Stimulated activated CD8-positive, alpha-beta memory T cell treated with anti-CD3 and anti-CD28 coated beads, Interleukin-15, amount 100 ng/mL, for 24 hours (primary cell): ENCODE results near the gene DYSF.

ENCODE experiments used
- DNase-seq: peaks from one replicate; pipeline ENCODE4 v3.0.0-alpha.2; 2020; ENCODE audit warnings: low read depth

The DYSF gene

GRCh38 chr2:71706836-71707235, 253.5 kb downstream of the DYSF start:
- DNase-seq, result no peak

- no peak for DNase-seq
Measured at GRCh38 chr2:71710367-71711132, 257.2 kb downstream of the DYSF start.

GRCh38 chr2:71711133-71711855, 257.9 kb downstream of the DYSF start:
- no peak for DNase-seq

- DNase-seq, result no peak
Measured at GRCh38 chr2:71712158-71712818, 258.9 kb downstream of the DYSF start.

DNA sequence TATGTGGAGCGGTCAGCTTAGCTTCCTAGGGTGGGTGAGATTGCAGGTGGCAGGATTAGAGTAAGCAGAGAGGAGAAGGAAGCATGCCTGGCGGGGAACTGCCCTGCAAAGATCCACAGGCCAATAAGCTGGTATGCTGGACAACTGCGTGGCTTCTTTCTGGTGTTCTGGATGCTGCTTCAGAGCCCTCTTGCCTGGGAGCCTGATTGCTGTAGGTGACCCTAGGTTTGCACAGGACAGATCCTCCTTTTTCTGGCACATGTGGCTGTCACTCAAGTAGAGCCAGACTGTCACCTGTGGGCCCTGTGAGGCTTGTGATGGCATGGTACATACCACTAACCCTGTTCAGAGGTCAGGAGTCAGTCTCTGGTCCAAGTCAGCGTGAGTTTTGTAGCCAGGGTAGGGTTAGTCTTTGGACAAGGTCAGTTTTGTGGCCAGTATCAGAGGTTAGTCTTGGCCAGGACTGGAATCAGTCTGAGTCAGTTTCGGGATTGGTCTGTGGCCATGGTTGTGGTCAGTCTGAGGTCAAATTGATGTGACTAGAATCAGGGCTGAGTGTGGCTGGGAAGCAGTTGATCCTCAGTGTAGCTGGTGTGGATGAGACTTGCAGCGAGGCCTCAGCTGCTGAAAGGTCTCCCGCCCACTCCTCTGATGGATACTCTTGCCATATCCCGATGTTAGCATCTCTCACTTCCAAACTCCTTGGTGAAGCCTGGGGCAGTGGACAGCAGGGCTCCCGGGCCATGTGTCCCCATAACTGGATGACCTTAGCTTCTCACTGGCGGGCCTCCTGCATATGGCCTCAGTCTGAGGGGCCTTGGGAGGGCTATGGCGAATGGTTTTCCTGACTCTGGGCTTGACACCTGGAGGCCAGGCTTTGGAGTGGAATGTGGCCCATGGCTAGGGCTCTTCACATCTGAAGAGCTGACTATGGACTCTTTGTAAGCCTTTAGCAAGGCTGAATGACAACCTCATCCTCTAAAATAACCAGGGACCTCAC, 260.5 kb downstream of the DYSF start:
- DNase-seq, result no peak

- no peak for DNase-seq
Measured at GRCh38 chr2:71714601-71715240, 261.4 kb downstream of the DYSF start.

GRCh38 chr2:71715241-71715750, 261.9 kb downstream of the DYSF start:
- no peak for DNase-seq

- DNase-seq, result no peak
Measured at GRCh38 chr2:71715951-71716696, 262.8 kb downstream of the DYSF start.

- no peak for DNase-seq
Measured at GRCh38 chr2:71716697-71717624, 263.6 kb downstream of the DYSF start.

DNA sequence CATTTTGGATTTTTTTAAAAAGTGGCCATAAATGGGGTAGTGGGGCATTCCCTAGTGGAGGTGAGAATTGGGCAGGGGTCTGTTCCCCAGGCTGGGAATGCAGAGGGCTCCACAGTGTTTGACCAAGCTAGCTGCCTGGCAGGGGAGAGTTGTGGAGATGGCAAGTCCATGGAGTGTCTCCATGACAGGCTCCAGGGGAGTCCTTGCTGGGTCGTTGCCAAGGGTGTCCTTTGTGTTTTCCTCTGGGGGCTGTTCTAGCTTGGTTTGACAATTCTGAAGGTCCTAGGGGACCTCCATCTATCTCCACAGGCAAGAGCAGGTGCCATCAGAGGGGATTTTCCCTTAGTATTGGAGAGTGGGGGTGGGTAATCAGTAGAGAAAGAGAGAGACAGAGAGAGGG, 265.3 kb downstream of the DYSF start:
- DNase-seq, result no peak

DNA sequence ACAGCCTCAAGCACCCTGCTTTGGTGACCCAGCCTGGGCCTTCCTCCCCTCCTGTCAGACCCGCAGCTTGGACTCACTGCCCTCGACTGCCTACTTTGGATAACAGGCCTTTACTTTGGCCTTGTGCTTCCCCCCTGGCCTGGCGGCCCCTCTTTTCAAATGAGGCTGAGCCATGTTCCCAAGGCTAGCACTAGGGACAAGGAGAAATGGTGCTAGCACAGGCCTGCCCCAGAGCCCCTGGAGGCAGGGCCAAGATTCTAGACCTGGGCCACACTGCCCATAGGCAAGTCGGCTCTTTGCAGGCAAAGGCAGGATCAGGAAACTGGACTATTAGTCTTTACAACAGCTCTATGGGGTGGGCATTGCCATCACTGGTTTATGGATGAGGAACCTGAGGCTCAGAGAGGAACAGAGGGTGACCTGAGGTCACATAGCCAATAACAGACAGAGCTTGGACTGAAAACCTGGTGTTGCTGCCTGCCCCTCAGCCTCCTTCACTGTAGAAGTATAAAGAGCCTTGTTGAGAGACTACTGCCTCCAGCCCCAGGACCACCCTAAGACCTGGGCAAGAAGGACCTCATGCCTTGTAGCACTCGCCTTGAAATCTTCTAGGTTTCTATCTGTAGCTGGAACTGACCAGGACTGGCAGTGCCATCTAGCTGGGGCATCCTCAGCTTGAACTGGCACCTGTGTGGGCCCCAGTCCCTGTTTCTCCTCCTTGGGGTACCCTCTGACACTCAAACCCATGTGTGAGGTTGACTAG, 266.3 kb downstream of the DYSF start:
- no peak for DNase-seq

- DNase-seq, result no peak
Measured at GRCh38 chr2:71720283-71720560, 266.9 kb downstream of the DYSF start.

DNA sequence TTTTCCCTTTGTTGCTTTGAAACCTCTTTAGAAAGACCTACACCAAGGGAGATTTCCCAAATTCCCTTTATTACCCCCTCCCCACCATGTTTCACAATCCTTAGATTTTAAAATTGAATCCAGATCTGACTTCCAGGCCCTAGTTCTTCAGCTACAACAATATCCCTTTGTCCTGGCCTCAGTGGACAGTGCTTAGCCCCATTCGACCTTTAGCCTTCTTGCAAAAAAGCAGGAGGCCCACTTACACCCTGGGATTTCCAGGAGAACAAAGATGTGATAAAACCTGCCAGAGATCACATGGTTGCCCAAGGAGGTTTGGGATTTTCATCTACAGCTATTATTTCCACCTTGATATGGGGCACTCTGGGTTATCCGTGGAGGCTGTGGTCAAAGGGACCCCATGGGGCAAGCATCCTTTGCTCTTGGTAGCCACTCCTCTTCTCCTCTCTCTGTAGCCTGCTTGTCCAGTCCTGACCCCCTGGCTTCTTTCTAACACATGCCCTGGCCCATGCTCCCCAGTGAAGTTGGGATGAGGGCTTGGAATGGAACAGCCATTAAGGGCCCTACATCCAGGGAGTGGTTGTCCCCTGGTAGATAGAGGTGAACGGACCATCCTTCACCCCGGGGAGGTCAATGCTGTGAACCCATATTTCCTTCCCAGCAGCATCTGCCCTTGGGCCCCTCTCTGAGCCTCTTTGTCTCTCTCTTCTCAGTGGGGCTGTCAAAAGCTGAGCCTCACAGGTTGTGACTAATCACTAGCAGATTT, 267.4 kb downstream of the DYSF start:
- no peak for DNase-seq

GRCh38 chr2:71721362-71721665, 268.0 kb downstream of the DYSF start:
- DNase-seq, result no peak

- DNase-seq, result no peak
Measured at GRCh38 chr2:71721669-71722068, 268.3 kb downstream of the DYSF start.

GRCh38 chr2:71722286-71722685, 268.9 kb downstream of the DYSF start:
- DNase-seq, result no peak

GRCh38 chr2:71724793-71725192, 271.4 kb downstream of the DYSF start:
- no peak for DNase-seq

GRCh38 chr2:71725836-71726235, 272.5 kb downstream of the DYSF start:
- DNase-seq, result no peak
